SK-N-SH treated with all-trans-retinoic acid at 6 μM for 48 hours (cell line): Measurements from ENCODE around the gene PLEKHM3.

Experiments used
- ATAC-seq: fragments of 200-7000 bp; cut with Tn5 transposase; 3 replicates; pipeline ENCODE4 v1.9.1; 2020; ENCODE audit warnings: mild to moderate bottlenecking, moderate library complexity
- ARNTL ChIP-seq: fragments of 450-650 bp; formaldehyde crosslinking; IDR thresholded peaks from 2 replicates; pipeline ENCODE4 v1.5.0; 2020; ENCODE audit warnings: low read depth, mild to moderate bottlenecking, moderate library complexity, borderline replicate concordance
- BACH2 ChIP-seq: fragments of 250-450 bp; sonication (Bioruptor Pico); IDR thresholded peaks from 2 replicates; pipeline ENCODE4 v1.9.0; 2021; ENCODE audit warnings: mild to moderate bottlenecking, borderline replicate concordance
- CSDC2 ChIP-seq: fragments of 250-450 bp; sonication (Bioruptor Pico); IDR thresholded peaks from 2 replicates; pipeline ENCODE4 v1.5.0; 2020; ENCODE audit warnings: mild to moderate bottlenecking, moderate library complexity
- ESRRG ChIP-seq: fragments of 250-450 bp; sonication (Bioruptor Pico); IDR thresholded peaks from 2 replicates; pipeline ENCODE4 v1.6.1; 2021; ENCODE audit warnings: mild to moderate bottlenecking
- GLIS3 ChIP-seq: fragments of 250-450 bp; sonication (Bioruptor Pico); IDR thresholded peaks from 2 replicates; pipeline ENCODE4 v1.5.0; 2020; ENCODE audit warnings: mild to moderate bottlenecking, moderate library complexity
- ISL1 ChIP-seq: fragments of 250-450 bp; sonication (Bioruptor Pico); IDR thresholded peaks from 2 replicates; pipeline ENCODE4 v2.1.2; 2022; ENCODE audit warnings: mild to moderate bottlenecking, moderate library complexity
- OSR1 ChIP-seq: fragments of 250-450 bp; sonication (Bioruptor Pico); IDR thresholded peaks from 2 replicates; pipeline ENCODE4 v1.8.0; 2022; ENCODE audit warnings: moderate library complexity, mild to moderate bottlenecking, inconsistent platforms
- PPARA ChIP-seq: fragments of 250-450 bp; sonication (Bioruptor Pico); IDR thresholded peaks from 2 replicates; pipeline ENCODE4 v1.5.0; 2020; ENCODE audit warnings: mild to moderate bottlenecking, borderline replicate concordance
- RARB ChIP-seq: fragments of 250-450 bp; sonication (Bioruptor Pico); IDR thresholded peaks from 2 replicates; pipeline ENCODE4 v1.8.0; 2021; ENCODE audit warnings: mild to moderate bottlenecking, moderate library complexity
- SNAI2 ChIP-seq: fragments of 250-450 bp; sonication (Bioruptor Pico); IDR thresholded peaks from 2 replicates; pipeline ENCODE4 v1.5.0; 2020; ENCODE audit warnings: mild to moderate bottlenecking, moderate library complexity
- TCF4 ChIP-seq: fragments of 250-450 bp; sonication (Bioruptor Pico); IDR thresholded peaks from 2 replicates; pipeline ENCODE4 v1.8.0; 2021; ENCODE audit warnings: mild to moderate bottlenecking, moderate library complexity, borderline replicate concordance
- TOX ChIP-seq: fragments of 250-450 bp; sonication (Bioruptor Pico); IDR thresholded peaks from 2 replicates; pipeline ENCODE4 v1.8.0; 2021; ENCODE audit warnings: mild to moderate bottlenecking, moderate library complexity, borderline replicate concordance
- ZC3H10 ChIP-seq: fragments of 250-450 bp; sonication (Bioruptor Pico); IDR thresholded peaks from 2 replicates; pipeline ENCODE4 v1.5.1; 2021; ENCODE audit warnings: mild to moderate bottlenecking, moderate library complexity
- ZFP3 ChIP-seq: fragments of 250-450 bp; sonication (Bioruptor Pico); IDR thresholded peaks from 2 replicates; pipeline ENCODE4 v1.5.0; 2020; ENCODE audit warnings: mild to moderate bottlenecking, moderate library complexity
- ZNF565 ChIP-seq: fragments of 450-650 bp; formaldehyde crosslinking; conservative IDR thresholded peaks from 2 replicates; pipeline ENCODE4 v1.5.0; 2020; ENCODE audit warnings: low read depth, mild to moderate bottlenecking, moderate library complexity
- ZNF8 ChIP-seq: fragments of 450-650 bp; formaldehyde crosslinking; IDR thresholded peaks from 2 replicates; pipeline ENCODE4 v1.5.0; 2020; ENCODE audit warnings: mild to moderate bottlenecking, moderate library complexity
- TF ChIP-seq, protein P1 (sequence below): fragments of 250-450 bp; sonication (Bioruptor Pico); IDR thresholded peaks from 2 replicates; pipeline ENCODE4 v1.8.0; 2020; ENCODE audit warnings: mild to moderate bottlenecking, moderate library complexity, borderline replicate concordance
- TF ChIP-seq, protein P2 (sequence below): fragments of 250-450 bp; sonication (Bioruptor Pico); IDR thresholded peaks from 2 replicates; pipeline ENCODE4 v1.5.0; 2020; ENCODE audit warnings: mild to moderate bottlenecking, moderate library complexity
- TF ChIP-seq, protein P3 (sequence below): fragments of 250-450 bp; sonication (Bioruptor Pico); IDR thresholded peaks from 2 replicates; pipeline ENCODE4 v1.5.1; 2021; ENCODE audit warnings: mild to moderate bottlenecking, moderate library complexity
- TF ChIP-seq, protein P4 (sequence below): fragments of 250-450 bp; sonication (Bioruptor Pico); IDR thresholded peaks from 2 replicates; pipeline ENCODE4 v1.8.0; 2021; ENCODE audit warnings: low read depth, mild to moderate bottlenecking, moderate library complexity, borderline replicate concordance
- TF ChIP-seq, protein P5 (sequence below): fragments of 250-450 bp; sonication (Bioruptor Pico); IDR thresholded peaks from 2 replicates; pipeline ENCODE4 v1.5.1; 2020; ENCODE audit warnings: low read depth, mild to moderate bottlenecking, moderate library complexity

The PLEKHM3 gene

DNA sequence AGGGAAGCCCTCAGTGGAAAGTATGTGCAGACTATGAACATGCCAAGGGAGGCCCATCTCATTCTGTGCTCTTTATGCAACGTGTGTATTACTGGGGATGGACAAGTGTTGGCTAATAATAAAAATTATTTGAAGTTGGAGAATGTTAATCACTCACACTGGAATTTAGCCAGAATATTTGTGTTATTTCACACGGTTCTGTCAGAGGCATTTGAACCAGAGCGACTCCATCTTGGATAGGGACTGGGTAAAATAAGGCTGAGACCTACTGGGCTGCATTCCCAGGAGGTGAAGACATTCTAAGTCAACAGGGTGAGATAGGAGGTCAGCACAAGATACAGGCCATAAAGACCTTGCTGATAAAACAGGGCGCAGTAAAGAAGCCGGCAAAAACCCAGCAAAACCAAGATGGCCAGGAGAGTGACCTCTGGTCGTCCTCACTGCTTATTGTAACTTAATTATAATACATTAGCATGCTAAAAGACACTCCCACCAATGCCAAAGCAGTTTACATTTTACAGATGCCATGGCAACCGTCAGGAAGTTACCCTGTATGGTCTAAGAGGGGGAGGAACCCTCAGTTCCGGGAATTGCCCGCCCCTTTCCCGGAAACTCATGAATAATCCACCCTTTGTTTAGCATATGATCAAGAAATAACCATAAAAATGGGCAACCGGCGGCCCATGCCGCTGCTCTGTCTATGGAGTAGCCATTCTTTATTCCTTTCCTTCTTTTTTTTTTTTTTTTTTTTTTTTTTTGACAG, 253.1 kb downstream of the PLEKHM3 start:
- no peak for ATAC-seq
- TF ChIP-seq SNAI2 (no peak), OSR1 (CRISPR knock-in tag) (0 out of 2 replicates have a peak, but pooled peaks have one; percentile 67), GLIS3 (CRISPR knock-in tag) (no peak), BACH2 (CRISPR knock-in tag) (no peak), ARNTL (CRISPR knock-in tag) (no peak), TCF4 (CRISPR knock-in tag) (no peak), ISL1 (CRISPR knock-in tag) (0 out of 2 replicates have a peak, but pooled peaks have one; percentile 10)
- TF ChIP-seq, protein P1, sequence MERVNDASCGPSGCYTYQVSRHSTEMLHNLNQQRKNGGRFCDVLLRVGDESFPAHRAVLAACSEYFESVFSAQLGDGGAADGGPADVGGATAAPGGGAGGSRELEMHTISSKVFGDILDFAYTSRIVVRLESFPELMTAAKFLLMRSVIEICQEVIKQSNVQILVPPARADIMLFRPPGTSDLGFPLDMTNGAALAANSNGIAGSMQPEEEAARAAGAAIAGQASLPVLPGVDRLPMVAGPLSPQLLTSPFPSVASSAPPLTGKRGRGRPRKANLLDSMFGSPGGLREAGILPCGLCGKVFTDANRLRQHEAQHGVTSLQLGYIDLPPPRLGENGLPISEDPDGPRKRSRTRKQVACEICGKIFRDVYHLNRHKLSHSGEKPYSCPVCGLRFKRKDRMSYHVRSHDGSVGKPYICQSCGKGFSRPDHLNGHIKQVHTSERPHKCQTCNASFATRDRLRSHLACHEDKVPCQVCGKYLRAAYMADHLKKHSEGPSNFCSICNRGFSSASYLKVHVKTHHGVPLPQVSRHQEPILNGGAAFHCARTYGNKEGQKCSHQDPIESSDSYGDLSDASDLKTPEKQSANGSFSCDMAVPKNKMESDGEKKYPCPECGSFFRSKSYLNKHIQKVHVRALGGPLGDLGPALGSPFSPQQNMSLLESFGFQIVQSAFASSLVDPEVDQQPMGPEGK (CRISPR knock-in tag) = peak; percentile 51; the same call in 1 of the 2 replicates

DNA sequence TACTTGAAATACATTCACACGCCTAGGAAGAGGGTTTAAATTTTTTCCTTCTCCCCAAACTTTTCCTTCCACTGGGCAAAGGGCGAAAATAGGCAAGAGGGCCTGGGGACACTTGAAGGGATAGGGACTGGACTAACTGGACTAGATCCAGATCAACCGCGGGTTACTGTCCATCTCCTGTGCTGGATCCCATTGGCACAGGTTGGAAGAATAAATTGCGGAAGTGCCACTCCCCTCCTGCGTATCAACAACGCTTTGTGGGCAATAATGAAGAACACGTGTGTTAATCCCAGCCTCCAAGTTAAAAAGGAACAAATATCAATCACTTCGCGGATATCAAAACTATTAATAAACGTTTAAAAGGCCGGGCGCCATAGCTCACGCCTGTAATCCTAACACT, 253.9 kb downstream of the PLEKHM3 start:
- no peak for TF ChIP-seq ESRRG (CRISPR knock-in tag)
- TF ChIP-seq ZNF565 (CRISPR knock-in tag) = no peak
- no peak for TF ChIP-seq TOX (CRISPR knock-in tag)
- TF ChIP-seq ZC3H10 (CRISPR knock-in tag) = no peak
- TF ChIP-seq ZNF8 (CRISPR knock-in tag) = no peak
- no peak for TF ChIP-seq ISL1 (CRISPR knock-in tag)
- no peak for TF ChIP-seq TCF4 (CRISPR knock-in tag)
- TF ChIP-seq, protein P2, sequence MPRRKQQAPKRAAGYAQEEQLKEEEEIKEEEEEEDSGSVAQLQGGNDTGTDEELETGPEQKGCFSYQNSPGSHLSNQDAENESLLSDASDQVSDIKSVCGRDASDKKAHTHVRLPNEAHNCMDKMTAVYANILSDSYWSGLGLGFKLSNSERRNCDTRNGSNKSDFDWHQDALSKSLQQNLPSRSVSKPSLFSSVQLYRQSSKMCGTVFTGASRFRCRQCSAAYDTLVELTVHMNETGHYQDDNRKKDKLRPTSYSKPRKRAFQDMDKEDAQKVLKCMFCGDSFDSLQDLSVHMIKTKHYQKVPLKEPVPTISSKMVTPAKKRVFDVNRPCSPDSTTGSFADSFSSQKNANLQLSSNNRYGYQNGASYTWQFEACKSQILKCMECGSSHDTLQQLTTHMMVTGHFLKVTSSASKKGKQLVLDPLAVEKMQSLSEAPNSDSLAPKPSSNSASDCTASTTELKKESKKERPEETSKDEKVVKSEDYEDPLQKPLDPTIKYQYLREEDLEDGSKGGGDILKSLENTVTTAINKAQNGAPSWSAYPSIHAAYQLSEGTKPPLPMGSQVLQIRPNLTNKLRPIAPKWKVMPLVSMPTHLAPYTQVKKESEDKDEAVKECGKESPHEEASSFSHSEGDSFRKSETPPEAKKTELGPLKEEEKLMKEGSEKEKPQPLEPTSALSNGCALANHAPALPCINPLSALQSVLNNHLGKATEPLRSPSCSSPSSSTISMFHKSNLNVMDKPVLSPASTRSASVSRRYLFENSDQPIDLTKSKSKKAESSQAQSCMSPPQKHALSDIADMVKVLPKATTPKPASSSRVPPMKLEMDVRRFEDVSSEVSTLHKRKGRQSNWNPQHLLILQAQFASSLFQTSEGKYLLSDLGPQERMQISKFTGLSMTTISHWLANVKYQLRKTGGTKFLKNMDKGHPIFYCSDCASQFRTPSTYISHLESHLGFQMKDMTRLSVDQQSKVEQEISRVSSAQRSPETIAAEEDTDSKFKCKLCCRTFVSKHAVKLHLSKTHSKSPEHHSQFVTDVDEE (CRISPR knock-in tag) = no peak
- TF ChIP-seq GLIS3 (CRISPR knock-in tag) = no peak
- TF ChIP-seq, protein P3, sequence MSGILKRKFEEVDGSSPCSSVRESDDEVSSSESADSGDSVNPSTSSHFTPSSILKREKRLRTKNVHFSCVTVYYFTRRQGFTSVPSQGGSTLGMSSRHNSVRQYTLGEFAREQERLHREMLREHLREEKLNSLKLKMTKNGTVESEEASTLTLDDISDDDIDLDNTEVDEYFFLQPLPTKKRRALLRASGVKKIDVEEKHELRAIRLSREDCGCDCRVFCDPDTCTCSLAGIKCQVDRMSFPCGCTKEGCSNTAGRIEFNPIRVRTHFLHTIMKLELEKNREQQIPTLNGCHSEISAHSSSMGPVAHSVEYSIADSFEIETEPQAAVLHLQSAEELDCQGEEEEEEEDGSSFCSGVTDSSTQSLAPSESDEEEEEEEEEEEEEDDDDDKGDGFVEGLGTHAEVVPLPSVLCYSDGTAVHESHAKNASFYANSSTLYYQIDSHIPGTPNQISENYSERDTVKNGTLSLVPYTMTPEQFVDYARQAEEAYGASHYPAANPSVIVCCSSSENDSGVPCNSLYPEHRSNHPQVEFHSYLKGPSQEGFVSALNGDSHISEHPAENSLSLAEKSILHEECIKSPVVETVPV (CRISPR knock-in tag) = no peak
- no peak for TF ChIP-seq ZFP3 (CRISPR knock-in tag)
- TF ChIP-seq, protein P4, sequence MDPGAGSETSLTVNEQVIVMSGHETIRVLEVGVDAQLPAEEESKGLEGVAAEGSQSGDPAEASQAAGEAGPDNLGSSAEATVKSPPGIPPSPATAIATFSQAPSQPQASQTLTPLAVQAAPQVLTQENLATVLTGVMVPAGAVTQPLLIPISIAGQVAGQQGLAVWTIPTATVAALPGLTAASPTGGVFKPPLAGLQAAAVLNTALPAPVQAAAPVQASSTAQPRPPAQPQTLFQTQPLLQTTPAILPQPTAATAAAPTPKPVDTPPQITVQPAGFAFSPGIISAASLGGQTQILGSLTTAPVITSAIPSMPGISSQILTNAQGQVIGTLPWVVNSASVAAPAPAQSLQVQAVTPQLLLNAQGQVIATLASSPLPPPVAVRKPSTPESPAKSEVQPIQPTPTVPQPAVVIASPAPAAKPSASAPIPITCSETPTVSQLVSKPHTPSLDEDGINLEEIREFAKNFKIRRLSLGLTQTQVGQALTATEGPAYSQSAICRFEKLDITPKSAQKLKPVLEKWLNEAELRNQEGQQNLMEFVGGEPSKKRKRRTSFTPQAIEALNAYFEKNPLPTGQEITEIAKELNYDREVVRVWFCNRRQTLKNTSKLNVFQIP (CRISPR knock-in tag) = no peak
- no peak for TF ChIP-seq CSDC2
- no peak for TF ChIP-seq SNAI2
- TF ChIP-seq, protein P5, sequence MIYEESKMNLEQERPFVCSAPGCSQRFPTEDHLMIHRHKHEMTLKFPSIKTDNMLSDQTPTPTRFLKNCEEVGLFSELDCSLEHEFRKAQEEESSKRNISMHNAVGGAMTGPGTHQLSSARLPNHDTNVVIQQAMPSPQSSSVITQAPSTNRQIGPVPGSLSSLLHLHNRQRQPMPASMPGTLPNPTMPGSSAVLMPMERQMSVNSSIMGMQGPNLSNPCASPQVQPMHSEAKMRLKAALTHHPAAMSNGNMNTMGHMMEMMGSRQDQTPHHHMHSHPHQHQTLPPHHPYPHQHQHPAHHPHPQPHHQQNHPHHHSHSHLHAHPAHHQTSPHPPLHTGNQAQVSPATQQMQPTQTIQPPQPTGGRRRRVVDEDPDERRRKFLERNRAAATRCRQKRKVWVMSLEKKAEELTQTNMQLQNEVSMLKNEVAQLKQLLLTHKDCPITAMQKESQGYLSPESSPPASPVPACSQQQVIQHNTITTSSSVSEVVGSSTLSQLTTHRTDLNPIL (CRISPR knock-in tag) = no peak
- TF ChIP-seq, protein P1 (CRISPR knock-in tag) = no peak
- TF ChIP-seq PPARA = no peak
- no peak for TF ChIP-seq RARB
- ATAC-seq = no peak
